Right lobe of liver (tissue), 4 donors: ENCODE results near the gene EPS8L3.

ENCODE experiments used
- CTCF ChIP-seq, 4 donors: fragments of 200-600 bp in 3 of 4; fragments of 450-650 bp in 1 of 4; IDR thresholded peaks; one replicate each; pipeline versions ENCODE4 v1.5.1 to v1.8.0; 2016 to 2022; ENCODE audit warnings: antibody characterized with exemption in 4 of 4, mild to moderate bottlenecking in 2 of 4
- POLR2A ChIP-seq: fragments of 450-650 bp; IDR thresholded peaks from one replicate; pipeline ENCODE4 v1.6.1; 2017; ENCODE audit warnings: antibody characterized with exemption, mild to moderate bottlenecking
- donor health status: DM: no; HTN: no; CAD: no.
- donor health status: DM: no; HTN: no; CAD: no.
- donor health status: DM: no; HTN: yes; CAD: no.

GRCh38 chr1:109786112-109786480 is 22.4 kb upstream of the EPS8L3 start:
- no peak for TF ChIP-seq CTCF (IDR thresholded peaks at IDR 0.05)
- TF ChIP-seq POLR2A: no peak
